Measurements from ENCODE around the gene E2F4. TPM values are rescaled to one million over a fixed set of nuclear protein-coding genes. Genes with fewer than 3 reads are reported as not detected.

Gene E2F4
- total and polyA plus RNA-seq, 11 donors = 25.2 to 71.3 (median 33.7) TPM

GRCh38 chr16:67174706-67175231, 17.2 kb upstream of the E2F4 start:
- TF ChIP-seq POLR2A (IDR thresholded peaks at IDR 0.05) = no peak
- TF ChIP-seq CTCF (IDR thresholded peaks at IDR 0.05) = no peak
- Histone ChIP-seq H3K27me3 (peaks cover 0 to 4% (median 0%) of the 10 kb centered on the region in 9 donors), H3K9me3 (no peaks in the 10 kb centered on the region), H3K27ac (peak overlapping the region in 11 of 12 donors; percentile 80 to 97 (median 92)), H3K4me3 (peak overlapping the region; percentile 4 to 65 (median 53)), H3K36me3 (peaks cover 0 to 13% (median 0%) of the 10 kb centered on the region in 9 donors), H3K4me1 (peaks cover 5 to 64% (median 51%) of the 10 kb centered on the region in 12 donors)
- DNase-seq (no peak), ATAC-seq (no peak)
- intact Hi-C loops (cut with DNase I) = loop anchor here in 3 of 10 donors (5.0 to 10.0 kb wide), 2 partner anchors 60 to 73 kb away; partner anchors contain the start of genes FHOD1 (in 2 of the 3) and SLC9A5 (in 2 of the 3)
- 46 to 63% (median 54%) methylated on average over 25 to 31 of the region's 31 CpGs for whole genome bisulfite sequencing, 4 donors

- Histone ChIP-seq H3K27me3 (peaks cover 0 to 4% (median 0%) of the 10 kb centered on the region in 9 donors), H3K36me3 (peaks cover 0 to 13% (median 0%) of the 10 kb centered on the region in 9 donors), H3K4me1 (peaks cover 5 to 50% (median 35%) of the 10 kb centered on the region in 12 donors), H3K9me3 (no peaks in the 10 kb centered on the region), H3K4me3 (no peak overlapping the region), H3K27ac (no peak overlapping the region)
- DNase-seq (no peak), ATAC-seq (no peak)
- intact Hi-C loops (cut with DNase I) = loop anchor here in 1 of 10 donors (10.0 kb wide), 1 partner anchor 62 kb away; no protein-coding TSS in a partner anchor
- TF ChIP-seq POLR2A (IDR thresholded peaks at IDR 0.05) (no peak), CTCF (IDR thresholded peaks at IDR 0.05) (no peak)
- WGBS, 4 donors = 88 to 93% (median 93%) methylated on average over 10 to 12 of the region's 12 CpGs
Observed at GRCh38 chr16:67176662-67177061, 15.3 kb upstream of the E2F4 start.

GRCh38 chr16:67177743-67178699, 13.9 kb upstream of the E2F4 start:
- DNase-seq = peak in 2 of 5 donors; percentile 70 to 71
- H3K4me3 ChIP-seq = peak overlapping the region; percentile 10 to 63 (median 50)
- peaks cover 0 to 13% (median 0%) of the 10 kb centered on the region in 9 donors for H3K36me3 ChIP-seq
- peak overlapping the region in 8 of 12 donors; percentile 6 to 77 (median 41) for H3K27ac ChIP-seq
- TF ChIP-seq CTCF (IDR thresholded peaks at IDR 0.05) (no peak), POLR2A (IDR thresholded peaks at IDR 0.05) (no peak)
- H3K27me3 ChIP-seq = peaks cover 0 to 4% (median 0%) of the 10 kb centered on the region in 9 donors
- peak in 3 of 4 donors; percentile 23 to 42 (median 38) for ATAC-seq
- peaks cover 5 to 61% (median 36%) of the 10 kb centered on the region in 12 donors for H3K4me1 ChIP-seq
- H3K9me3 ChIP-seq = no peaks in the 10 kb centered on the region
- 6 to 30% (median 17%) methylated on average over 16 to 73 of the region's 73 CpGs for WGBS, 4 donors
- intact Hi-C loops (cut with DNase I) = loop anchor here in 1 of 10 donors (10.0 kb wide), 1 partner anchor 63 kb away; no protein-coding TSS in a partner anchor

All from heart left ventricle (tissue), 16 donors.